Raji (cell line): ENCODE measurements around the gene ZNF384.

ENCODE experiments used
- POLR2A ChIP-seq: IDR thresholded peaks from 2 replicates; pipeline ENCODE4 v1.6.1; 2011; ENCODE audit warnings: low read depth, low read length, control low read depth; ENCODE audit not compliant: insufficient read depth

The ZNF384 gene

GRCh38 chr12:6699989-6700645 lies 10.9 kb upstream of the ZNF384 start:
- TF ChIP-seq POLR2A: no peak

- TF ChIP-seq POLR2A: no peak
Measured at GRCh38 chr12:6699259-6699988, 10.2 kb upstream of the ZNF384 start.

GRCh38 chr12:6698352-6699046 lies 9.3 kb upstream of the ZNF384 start:
- no peak for TF ChIP-seq POLR2A

GRCh38 chr12:6697584-6698351 lies 8.6 kb upstream of the ZNF384 start:
- TF ChIP-seq POLR2A: no peak

- no peak; the same call in 1 of the 2 replicates for TF ChIP-seq POLR2A
Measured at GRCh38 chr12:6696690-6697583, 7.8 kb upstream of the ZNF384 start.

GRCh38 chr12:6695313-6696045 lies 6.3 kb upstream of the ZNF384 start:
- no peak for TF ChIP-seq POLR2A

- TF ChIP-seq POLR2A: peak; percentile 25; the same call in 1 of the 2 replicates
Measured at GRCh38 chr12:6694701-6695100, 5.5 kb upstream of the ZNF384 start.

GRCh38 chr12:6693832-6694355 lies 4.7 kb upstream of the ZNF384 start:
- TF ChIP-seq POLR2A: no peak

GRCh38 chr12:6692888-6693287 lies 3.7 kb upstream of the ZNF384 start:
- no peak for TF ChIP-seq POLR2A

- no peak for TF ChIP-seq POLR2A
Measured at GRCh38 chr12:6691473-6691872, 2.3 kb upstream of the ZNF384 start.

GRCh38 chr12:6688543-6688998 lies 604 bp downstream of the ZNF384 start:
- TF ChIP-seq POLR2A: no peak; the same call in 1 of the 2 replicates

- no peak for TF ChIP-seq POLR2A
Measured at GRCh38 chr12:6685814-6686213, 3.4 kb downstream of the ZNF384 start.

- no peak for TF ChIP-seq POLR2A
Measured at GRCh38 chr12:6684609-6685008, 4.6 kb downstream of the ZNF384 start.
